ENCODE data around the gene TAF8.
"Not testable (repeated sequence)": the region's sequence is repeated elsewhere in the genome, so short reads cannot be mapped to it uniquely, and the experiment has no call there.

TAF8 gene
- long read RNA-seq, donor 1, partial matches to known transcripts: 0 of 4 reads
- long read RNA-seq, donor 1, other reads (novel, unspliced or antisense): 0 of 4 reads
- long read RNA-seq, donor 2, full-length matches to known transcripts: 11 of 11 reads
- long read RNA-seq, donor 2, partial matches to known transcripts: 0 of 11 reads
- long read RNA-seq, donor 2, other reads (novel, unspliced or antisense): 0 of 11 reads
- long read RNA-seq, donor 3, full-length matches to known transcripts: 3 of 3 reads
- long read RNA-seq, donor 3, partial matches to known transcripts: 0 of 3 reads
- long read RNA-seq, donor 3, other reads (novel, unspliced or antisense): 0 of 3 reads
- long read RNA-seq, donor 4, full-length matches to known transcripts: 8 of 8 reads
- long read RNA-seq, donor 4, partial matches to known transcripts: 0 of 8 reads
- long read RNA-seq, donor 4, other reads (novel, unspliced or antisense): 0 of 8 reads
- long read RNA-seq, donor 5, partial matches to known transcripts: 0 of 3 reads
- long read RNA-seq, donor 5, other reads (novel, unspliced or antisense): 0 of 3 reads
- long read RNA-seq, donor 6, full-length matches to known transcripts: 3 of 3 reads
- long read RNA-seq, donor 6, partial matches to known transcripts: 0 of 3 reads
- long read RNA-seq, donor 6, other reads (novel, unspliced or antisense): 0 of 3 reads
- long read RNA-seq, donor 7, full-length matches to known transcripts: 9 of 19 reads
- long read RNA-seq, donor 7, partial matches to known transcripts: 10 of 19 reads
- long read RNA-seq, donor 7, other reads (novel, unspliced or antisense): 0 of 19 reads
- long read RNA-seq, donor 8, full-length matches to known transcripts: 7 of 7 reads
- long read RNA-seq, donor 8, partial matches to known transcripts: 0 of 7 reads
- long read RNA-seq, donor 8, other reads (novel, unspliced or antisense): 0 of 7 reads

GRCh38 chr6:42050297-42051267 is at the start of gene TAF8:
TSS of gene TAF8 (plus strand) at chr6:42050524. CDS start at chr6:42050542, 18 bp downstream.
- DNase-seq: peak; percentile 100

DNA sequence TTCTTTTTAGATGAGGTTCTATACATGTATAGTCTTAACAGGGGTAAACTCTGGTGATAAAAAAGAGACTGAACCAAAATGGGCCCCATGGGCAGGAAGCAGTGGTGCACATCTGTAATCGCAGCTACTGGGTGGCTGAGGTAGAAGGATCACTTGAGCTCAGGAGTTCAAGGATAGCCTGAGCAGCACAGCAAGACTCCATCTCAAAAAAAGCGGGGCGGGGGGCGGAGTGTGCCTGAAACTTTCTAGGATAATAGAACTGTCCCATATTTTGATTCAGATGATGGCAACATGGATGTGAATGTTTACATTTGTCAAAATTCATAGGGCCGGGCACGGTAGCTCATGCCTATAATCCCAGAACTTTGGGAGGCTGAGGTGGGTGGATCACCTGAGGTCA is 48.8 kb upstream of the TAF8 start:
- no peak for DNase-seq

- not testable (repeated sequence) for DNase-seq
These were observed 46.7 kb upstream of the TAF8 start for GRCh38 chr6:42003658-42004057.

DNA sequence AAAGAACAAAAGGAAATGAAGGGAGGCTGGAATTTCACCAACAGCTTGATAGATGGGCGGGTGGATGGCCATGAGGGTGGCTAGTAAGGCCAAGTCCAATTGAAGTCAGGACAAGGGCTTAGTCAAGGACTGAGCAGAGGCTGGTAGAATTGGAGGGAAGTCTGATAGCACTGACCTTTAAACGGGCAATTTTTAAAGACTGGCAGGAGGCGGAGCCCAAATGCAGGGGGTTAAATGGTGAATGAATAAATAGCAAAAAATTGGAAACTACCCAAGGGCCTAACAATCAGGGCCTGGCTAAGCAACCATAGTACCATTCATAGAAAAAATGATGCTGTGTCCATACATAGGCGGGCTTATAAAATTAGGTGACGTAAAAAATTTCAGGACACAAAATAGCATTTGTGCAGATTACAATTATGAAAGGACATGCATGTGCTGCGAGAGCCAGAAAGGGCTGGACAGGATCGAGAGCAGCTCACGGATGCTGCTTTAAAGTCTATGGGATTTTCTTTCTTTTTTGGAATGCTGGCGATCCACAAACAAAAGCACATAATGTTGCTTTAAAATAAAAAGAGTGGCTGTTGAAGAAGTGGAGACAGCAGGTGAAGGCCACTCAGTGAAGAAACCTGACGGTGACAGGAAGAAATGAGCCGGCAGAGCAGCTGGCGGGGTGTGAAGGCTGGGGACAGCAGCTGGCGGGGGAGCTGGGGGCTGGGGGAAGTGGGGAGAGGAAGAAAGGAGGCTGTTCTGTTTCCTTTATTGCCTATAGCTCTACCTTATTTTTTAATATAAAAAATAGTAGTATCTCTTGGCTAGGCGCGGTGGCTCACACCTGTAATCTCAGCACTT is 42.8 kb upstream of the TAF8 start:
- DNase-seq: no peak

DNA sequence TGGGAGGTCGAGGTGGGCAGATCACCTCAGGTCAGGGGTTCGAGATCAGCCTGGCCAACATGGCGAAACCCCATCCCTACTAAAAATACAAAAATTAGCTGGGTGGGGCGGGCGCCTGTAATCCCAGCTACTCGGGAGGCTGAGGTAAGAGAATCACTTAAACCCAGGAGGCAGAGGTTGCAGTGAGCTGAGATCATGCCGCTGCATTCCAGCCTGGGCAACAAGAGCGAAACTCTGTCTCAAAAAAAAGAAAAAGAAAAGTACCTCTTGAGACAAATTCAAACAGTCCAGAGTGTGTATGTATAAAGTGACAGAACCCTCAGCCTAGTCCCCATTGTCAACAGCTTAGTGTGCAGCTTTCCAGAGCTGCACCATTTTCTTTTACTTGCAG is 42.2 kb upstream of the TAF8 start:
- DNase-seq: not testable (repeated sequence)

GRCh38 chr6:42009844-42010184 is 40.5 kb upstream of the TAF8 start:
- DNase-seq: no peak

DNA sequence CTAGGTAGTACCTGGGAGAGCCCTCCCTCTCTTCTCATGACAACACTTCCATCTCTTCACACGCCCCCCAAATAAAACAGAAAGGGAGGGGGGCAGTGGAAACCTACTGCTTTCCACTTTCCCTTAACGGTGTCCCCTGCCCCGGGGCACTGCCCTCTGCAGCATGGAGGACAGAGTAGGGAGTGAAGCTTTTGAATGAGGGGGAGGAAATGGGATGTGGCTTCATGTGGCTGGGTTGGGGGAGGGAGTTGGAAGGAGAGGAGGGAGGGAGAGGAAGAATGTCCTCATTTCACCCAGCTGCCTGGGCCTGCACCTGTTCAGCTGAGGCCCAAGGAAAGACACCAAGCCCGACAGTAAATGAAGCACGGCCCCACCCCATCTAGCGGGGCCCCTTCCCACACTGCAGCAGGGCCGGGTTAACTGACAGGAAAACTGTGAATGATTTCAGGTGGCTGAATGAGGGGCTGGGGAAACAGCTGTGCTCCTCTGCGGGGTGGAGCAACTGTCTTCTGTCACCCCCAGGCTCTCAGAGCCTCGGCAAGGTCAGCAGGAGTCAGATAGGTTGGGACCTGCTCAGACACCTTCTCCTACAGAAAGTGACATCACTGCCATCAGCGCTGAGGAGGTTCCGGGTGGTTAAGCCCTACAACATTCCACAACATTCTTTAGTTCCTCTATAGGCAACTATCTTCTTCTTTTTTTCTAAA is 40.0 kb upstream of the TAF8 start:
- DNase-seq: peak; percentile 58

GRCh38 chr6:42010909-42011308 is 39.4 kb upstream of the TAF8 start:
- DNase-seq: no peak

DNA sequence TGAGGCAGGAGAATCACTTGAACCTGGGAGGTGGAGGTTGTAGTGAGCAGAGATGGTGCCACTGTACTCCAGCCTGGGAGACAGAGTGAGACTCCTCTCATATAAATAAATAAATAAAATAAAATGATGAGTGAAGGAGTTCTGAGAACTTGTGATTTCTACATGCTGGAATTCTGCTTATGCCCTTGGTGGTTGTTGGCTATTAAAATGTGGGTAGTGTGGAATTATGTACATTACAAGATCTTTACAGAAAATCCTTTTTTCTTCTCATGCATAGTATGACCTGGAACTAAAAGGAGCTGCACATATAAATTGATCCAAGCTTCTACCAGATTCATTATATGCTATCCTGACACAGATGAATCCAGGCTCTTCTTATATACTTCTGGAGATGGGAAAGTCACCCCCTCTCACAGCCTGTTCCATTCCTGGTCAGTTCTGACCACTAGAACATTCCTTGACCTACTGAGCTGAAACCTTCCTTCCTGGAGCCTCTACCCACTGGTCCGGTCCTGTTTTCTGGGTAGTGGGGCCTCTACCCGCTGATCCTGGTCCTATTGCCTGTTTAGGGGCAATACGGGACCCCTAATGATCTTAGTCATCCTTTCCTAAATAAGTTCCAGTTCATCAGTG is 37.7 kb upstream of the TAF8 start:
- no peak for DNase-seq

DNA sequence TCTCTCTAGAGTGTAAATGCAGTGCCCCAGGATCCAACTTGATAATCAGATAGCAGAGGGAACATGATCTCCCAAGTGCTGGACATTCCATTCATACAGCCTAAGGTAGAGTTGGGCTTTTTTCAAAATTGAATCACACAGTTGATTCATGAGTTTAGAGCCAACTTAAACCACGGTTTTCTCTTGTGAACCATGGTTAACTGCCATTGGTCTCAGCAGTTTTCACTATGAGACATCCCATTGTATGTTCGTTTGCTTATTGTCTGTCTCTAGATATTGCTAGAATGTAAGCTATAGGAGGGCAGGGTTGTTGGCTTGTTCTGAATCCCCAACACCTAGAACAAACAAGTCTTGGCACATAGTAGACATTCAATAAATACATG is 37.2 kb upstream of the TAF8 start:
- no peak for DNase-seq

DNA sequence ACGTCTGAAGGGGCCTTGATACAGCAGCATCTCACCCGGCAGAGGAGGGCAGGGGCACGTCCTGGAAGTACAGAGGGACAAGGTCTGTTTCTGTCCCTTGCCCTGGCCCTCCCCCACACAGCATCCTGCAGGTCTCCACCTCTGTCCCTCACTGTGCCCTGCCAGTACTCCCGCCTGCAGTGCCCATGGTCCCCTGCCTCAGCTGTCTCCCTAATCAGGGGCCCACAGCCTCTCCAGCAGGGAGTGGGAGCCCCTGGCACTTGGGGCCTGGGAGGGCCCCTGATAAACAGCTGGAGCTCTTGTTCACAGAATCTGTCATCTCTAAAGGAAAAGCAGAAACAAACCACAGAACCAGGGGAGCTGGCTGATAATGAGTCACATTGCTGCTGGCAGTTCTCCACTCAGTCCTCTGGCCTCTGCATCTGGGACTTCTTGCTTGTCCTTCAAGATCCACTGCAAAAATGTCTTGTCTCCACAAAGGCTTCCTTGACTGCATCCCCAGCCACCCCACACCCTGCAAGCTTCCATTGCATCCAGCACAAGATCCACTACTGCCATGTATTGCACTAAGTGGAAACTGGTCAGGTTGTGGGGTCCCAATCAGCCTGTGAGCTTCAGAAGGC is 33.2 kb upstream of the TAF8 start:
- DNase-seq: no peak

DNA sequence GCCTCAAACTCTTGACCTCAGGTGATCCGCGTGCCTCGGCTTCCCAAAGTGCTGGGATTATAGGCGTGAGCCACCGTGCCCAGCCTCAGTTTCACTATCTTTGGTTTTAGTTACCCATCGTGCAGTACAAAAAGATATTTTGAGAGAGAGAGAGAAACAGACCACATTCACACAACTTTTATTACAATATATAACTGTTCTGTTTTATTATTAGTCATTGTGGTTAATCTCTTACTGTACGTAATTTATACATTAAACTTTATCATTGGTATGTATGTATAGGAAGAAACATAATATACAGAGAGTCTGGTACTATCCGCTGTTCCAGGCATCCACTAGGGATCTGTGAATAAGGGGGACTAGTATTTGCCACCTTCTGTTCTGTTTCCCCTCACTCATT is 29.4 kb upstream of the TAF8 start:
- DNase-seq: no peak

- no peak for DNase-seq
These were observed 28.2 kb upstream of the TAF8 start for GRCh38 chr6:42021847-42022754.

GRCh38 chr6:42022755-42023384 is 27.5 kb upstream of the TAF8 start:
- DNase-seq: no peak

DNA sequence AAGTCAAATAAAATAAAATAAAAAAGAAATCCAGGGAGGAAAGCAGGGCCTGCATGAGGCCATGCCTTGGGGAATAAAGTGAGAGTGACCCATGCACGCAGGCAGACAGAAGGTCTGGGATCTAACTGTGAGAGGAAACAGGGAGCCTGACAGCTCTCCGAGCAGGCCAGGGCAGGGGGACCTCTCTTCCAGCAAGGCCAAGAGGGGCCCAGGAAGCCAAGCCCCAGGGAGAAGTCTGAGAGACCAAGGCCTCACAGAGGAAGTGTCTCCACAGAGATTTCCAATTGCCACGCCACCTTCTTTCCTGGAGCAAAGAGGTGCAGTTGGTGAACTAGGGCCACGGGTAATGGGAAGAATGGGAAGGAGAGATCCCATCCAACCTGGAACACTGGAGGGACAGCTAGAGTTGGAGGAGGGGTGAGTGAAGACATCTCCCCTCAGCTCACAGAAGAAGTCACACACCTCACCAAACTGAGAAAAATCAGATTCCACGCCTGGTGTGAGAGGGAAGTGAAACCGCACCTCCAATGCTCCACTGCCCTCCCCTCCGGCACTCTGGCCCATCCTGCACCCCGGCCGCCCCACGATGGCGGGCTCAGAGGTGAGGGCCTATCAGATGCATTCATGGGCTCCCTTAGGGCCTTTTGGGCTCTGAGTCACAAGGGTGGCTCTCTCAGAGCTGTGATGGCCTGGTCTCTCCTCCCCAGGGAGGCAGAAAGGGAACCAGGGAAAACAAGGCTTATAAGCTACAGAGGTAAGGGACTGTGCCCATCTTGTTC is 25.1 kb upstream of the TAF8 start:
- no peak for DNase-seq

- DNase-seq: no peak
These were observed 24.5 kb upstream of the TAF8 start for GRCh38 chr6:42025845-42026243.

DNA sequence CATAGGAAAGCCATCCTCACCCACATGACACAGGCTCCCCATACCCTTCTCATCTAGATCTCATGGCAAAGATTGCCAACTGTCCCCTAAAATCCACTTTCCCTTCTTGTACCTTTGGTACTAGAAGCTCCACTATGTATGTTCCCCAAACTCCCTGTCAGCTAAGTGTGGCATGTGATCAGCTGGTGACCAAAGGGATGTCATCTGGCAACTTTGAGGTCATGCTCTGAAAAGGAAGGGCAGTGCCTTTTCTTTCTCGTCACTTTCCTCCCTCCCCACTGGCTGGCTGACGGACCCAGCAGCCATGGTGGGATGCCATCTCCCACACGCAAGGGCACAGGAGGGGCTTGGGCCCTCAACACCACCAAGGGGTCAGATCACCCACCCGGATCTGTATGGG is 23.8 kb upstream of the TAF8 start:
- DNase-seq: no peak

Measured in right kidney (tissue), 9 donors.